ENCODE results near the gene MRFAP1.

The MRFAP1 gene

GRCh38 chr4:6609415-6610079 is 30.9 kb upstream of the MRFAP1 start:
- ChIA-PET POLR2A (no interaction called here), CTCF (no interaction called here)
- DNase-seq (ENCODE audit: extremely low spot score) = no peak
- TF ChIP-seq CTCF (IDR thresholded peaks at IDR 0.05; ENCODE audit: control extremely low read depth, extremely low read depth, low read depth, missing control alignments) = no peak

- no peak for DNase-seq (ENCODE audit: extremely low spot score)
- ChIA-PET POLR2A (no interaction called here), CTCF (interaction anchor here (1.2 kb wide), 1 partner anchor 460 kb away, joined by 3 read pairs; no protein-coding TSS in a partner anchor)
- TF ChIP-seq CTCF (IDR thresholded peaks at IDR 0.05; ENCODE audit: control extremely low read depth, extremely low read depth, low read depth, missing control alignments) = no peak
Observed at GRCh38 chr4:6610856-6611430, 29.5 kb upstream of the MRFAP1 start.

- ChIA-PET POLR2A (no interaction called here), CTCF (interaction anchor here (1.3 kb wide), 1 partner anchor 23 kb away, joined by 3 read pairs; no protein-coding TSS in a partner anchor)
- DNase-seq (ENCODE audit: extremely low spot score) = no peak
- TF ChIP-seq CTCF (IDR thresholded peaks at IDR 0.05; ENCODE audit: control extremely low read depth, extremely low read depth, low read depth, missing control alignments) = no peak
Observed at GRCh38 chr4:6612961-6613675, 27.4 kb upstream of the MRFAP1 start.

GRCh38 chr4:6613676-6614651 is 26.5 kb upstream of the MRFAP1 start:
- ChIA-PET POLR2A (no interaction called here), CTCF (interaction anchor here (1.3 kb wide), 1 partner anchor 24 kb away, joined by 3 read pairs; no protein-coding TSS in a partner anchor)
- no peak for DNase-seq (ENCODE audit: extremely low spot score)
- TF ChIP-seq CTCF (IDR thresholded peaks at IDR 0.05; ENCODE audit: control extremely low read depth, extremely low read depth, low read depth, missing control alignments) = no peak

- ChIA-PET POLR2A (no interaction called here), CTCF (no interaction called here)
- no peak for DNase-seq (ENCODE audit: extremely low spot score)
- TF ChIP-seq CTCF (IDR thresholded peaks at IDR 0.05; ENCODE audit: control extremely low read depth, extremely low read depth, low read depth, missing control alignments) = no peak
Observed at GRCh38 chr4:6614701-6615230, 25.7 kb upstream of the MRFAP1 start.

Data from GM10248 (cell line).